Measurements from ENCODE around the gene HMGN2. TPM values are rescaled to one million over a fixed set of nuclear protein-coding genes. Genes with fewer than 3 reads are reported as not detected.
"Not testable (repeated sequence)": the region's sequence is repeated elsewhere in the genome, so short reads cannot be mapped to it uniquely, and the experiment has no call there.

Gene HMGN2
- total RNA-seq, 2 experiments from 2014 or later: 660 to 867 TPM

- H3K36me3 Mint-ChIP-seq (ENCODE audit: low read depth); H3K9me3 Mint-ChIP-seq (ENCODE audit: low read depth); intact Hi-C loops (cut with DNase I, micrococcal nuclease); H3K27me3 Mint-ChIP-seq; H3K4me3 Mint-ChIP-seq; DNase-seq; POLR2A ChIA-PET; H3K27ac Mint-ChIP-seq; ATAC-seq; H3K4me1 Mint-ChIP-seq: not testable (repeated sequence)
- CTCF ChIA-PET: interaction anchor here (0.5 to 1.2 kb wide), 4 partner anchors 9 to 156 kb away, joined by 3 to 4 read pairs (median 3); no protein-coding TSS in a partner anchor
Measured at GRCh38 chr1:26510711-26511110, 38.5 kb downstream of the HMGN2 start.

- POLR2A ChIA-PET; H3K9me3 Mint-ChIP-seq (ENCODE audit: low read depth); H3K36me3 Mint-ChIP-seq (ENCODE audit: low read depth); H3K4me1 Mint-ChIP-seq; H3K4me3 Mint-ChIP-seq; intact Hi-C loops (cut with DNase I, micrococcal nuclease); H3K27ac Mint-ChIP-seq; DNase-seq; ATAC-seq; H3K27me3 Mint-ChIP-seq: not testable (repeated sequence)
- CTCF ChIA-PET: interaction anchor here (1.1 to 1.3 kb wide), 2 partner anchors 12 to 16 kb away, joined by 3 to 4 read pairs; no protein-coding TSS in a partner anchor
Measured at GRCh38 chr1:26515836-26516235, 43.6 kb downstream of the HMGN2 start.

GRCh38 chr1:26516987-26517765, 44.9 kb downstream of the HMGN2 start:
- intact Hi-C loops (cut with DNase I, micrococcal nuclease): no loop called here
- no peak overlapping the region for H3K27ac Mint-ChIP-seq
- ChIA-PET POLR2A (no interaction called here), CTCF (interaction anchor here (0.6 to 0.8 kb wide), 3 partner anchors 18 to 636 kb away, joined by 3 read pairs; no protein-coding TSS in a partner anchor)
- DNase-seq: no peak
- no peaks in the 10 kb centered on the region for H3K36me3 Mint-ChIP-seq (ENCODE audit: low read depth)
- no peaks in the 10 kb centered on the region for H3K4me1 Mint-ChIP-seq
- H3K9me3 Mint-ChIP-seq (ENCODE audit: low read depth): no peaks in the 10 kb centered on the region
- no peak overlapping the region for H3K4me3 Mint-ChIP-seq
- ATAC-seq: no peak
- H3K27me3 Mint-ChIP-seq: peaks cover 2% of the 10 kb centered on the region

GRCh38 chr1:26517766-26518049, 45.5 kb downstream of the HMGN2 start:
- intact Hi-C loops (cut with DNase I, micrococcal nuclease): no loop called here
- Mint-ChIP-seq H3K36me3 (ENCODE audit: low read depth) (no peaks in the 10 kb centered on the region), H3K27ac (no peak overlapping the region), H3K27me3 (peaks cover 2% of the 10 kb centered on the region), H3K4me3 (no peak overlapping the region), H3K9me3 (ENCODE audit: low read depth) (no peaks in the 10 kb centered on the region), H3K4me1 (no peaks in the 10 kb centered on the region)
- no peak for ATAC-seq
- CTCF ChIA-PET: interaction anchor here (0.6 to 1.1 kb wide), 4 partner anchors 11 to 23 kb away, joined by 3 read pairs; no protein-coding TSS in a partner anchor
- no peak for DNase-seq
- POLR2A ChIA-PET: no interaction called here

- Mint-ChIP-seq H3K36me3 (ENCODE audit: low read depth) (no peaks in the 10 kb centered on the region), H3K4me1 (no peaks in the 10 kb centered on the region), H3K9me3 (ENCODE audit: low read depth) (no peaks in the 10 kb centered on the region), H3K27ac (no peak overlapping the region), H3K27me3 (peaks cover 2% of the 10 kb centered on the region), H3K4me3 (no peak overlapping the region)
- POLR2A ChIA-PET: no interaction called here
- DNase-seq (no peak), ATAC-seq (no peak)
- intact Hi-C loops (cut with DNase I, micrococcal nuclease): no loop called here
- CTCF ChIA-PET: interaction anchor here (1.0 to 1.1 kb wide), 2 partner anchors 10 to 20 kb away, joined by 3 read pairs; no protein-coding TSS in a partner anchor
Measured at GRCh38 chr1:26518355-26518754, 46.1 kb downstream of the HMGN2 start.

GRCh38 chr1:26520339-26520738, 48.1 kb downstream of the HMGN2 start:
- no peaks in the 10 kb centered on the region for H3K36me3 Mint-ChIP-seq (ENCODE audit: low read depth)
- H3K27me3 Mint-ChIP-seq: peaks cover 2% of the 10 kb centered on the region
- H3K27ac Mint-ChIP-seq: no peak overlapping the region
- ATAC-seq (no peak), DNase-seq (no peak)
- H3K4me1 Mint-ChIP-seq: peaks cover 5% of the 10 kb centered on the region
- no peaks in the 10 kb centered on the region for H3K9me3 Mint-ChIP-seq (ENCODE audit: low read depth)
- CTCF ChIA-PET: interaction anchor here (0.7 to 1.2 kb wide), 2 partner anchors 12 to 246 kb away, joined by 3 read pairs; no protein-coding TSS in a partner anchor
- POLR2A ChIA-PET: no interaction called here
- intact Hi-C loops (cut with DNase I, micrococcal nuclease): no loop called here
- H3K4me3 Mint-ChIP-seq: no peak overlapping the region

GRCh38 chr1:26521669-26522030, 49.4 kb downstream of the HMGN2 start:
- no peak for ATAC-seq
- no peak for DNase-seq
- H3K27me3 Mint-ChIP-seq: peaks cover 2% of the 10 kb centered on the region
- H3K4me3 Mint-ChIP-seq: no peak overlapping the region
- intact Hi-C loops (cut with DNase I, micrococcal nuclease): no loop called here
- ChIA-PET POLR2A (no interaction called here), CTCF (interaction anchor here (0.7 to 10.1 kb wide), 4 partner anchors 12 to 105 kb away, joined by 3 to 101 read pairs (median 3); no protein-coding TSS in a partner anchor)
- H3K4me1 Mint-ChIP-seq: peaks cover 5% of the 10 kb centered on the region
- no peaks in the 10 kb centered on the region for H3K9me3 Mint-ChIP-seq (ENCODE audit: low read depth)
- no peak overlapping the region for H3K27ac Mint-ChIP-seq
- no peaks in the 10 kb centered on the region for H3K36me3 Mint-ChIP-seq (ENCODE audit: low read depth)

GRCh38 chr1:26522073-26522472, 49.8 kb downstream of the HMGN2 start:
- no peak overlapping the region for H3K27ac Mint-ChIP-seq
- CTCF ChIA-PET: interaction anchor here (0.9 to 10.1 kb wide), 4 partner anchors 15 to 105 kb away, joined by 3 to 101 read pairs (median 4); no protein-coding TSS in a partner anchor
- ATAC-seq (no peak), DNase-seq (no peak)
- no peak overlapping the region for H3K4me3 Mint-ChIP-seq
- peaks cover 2% of the 10 kb centered on the region for H3K27me3 Mint-ChIP-seq
- no peaks in the 10 kb centered on the region for H3K9me3 Mint-ChIP-seq (ENCODE audit: low read depth)
- no peaks in the 10 kb centered on the region for H3K36me3 Mint-ChIP-seq (ENCODE audit: low read depth)
- POLR2A ChIA-PET: no interaction called here
- H3K4me1 Mint-ChIP-seq: peaks cover 5% of the 10 kb centered on the region
- intact Hi-C loops (cut with DNase I, micrococcal nuclease): no loop called here

- intact Hi-C loops (cut with DNase I, micrococcal nuclease): no loop called here
- Mint-ChIP-seq H3K4me1 (peaks cover 7% of the 10 kb centered on the region), H3K27me3 (peaks cover 2% of the 10 kb centered on the region), H3K27ac (no peak overlapping the region), H3K36me3 (ENCODE audit: low read depth) (no peaks in the 10 kb centered on the region), H3K4me3 (no peak overlapping the region), H3K9me3 (ENCODE audit: low read depth) (no peaks in the 10 kb centered on the region)
- DNase-seq (no peak), ATAC-seq (no peak)
- ChIA-PET CTCF (interaction anchor here (0.6 to 10.1 kb wide), 6 partner anchors 11 to 86 kb away, joined by 3 to 101 read pairs (median 3); no protein-coding TSS in a partner anchor), POLR2A (interaction anchor here (0.7 kb wide), 1 partner anchor 18 kb away, joined by 5 read pairs; no protein-coding TSS in a partner anchor)
Measured at GRCh38 chr1:26524181-26524580, 51.9 kb downstream of the HMGN2 start.

Other genes starting within 250 kb of the HMGN2 start
- 10 to 100 TPM; 31.1 to 31.9 TPM for gene CEP85, start 238.2 kb upstream of the HMGN2 start, total RNA-seq
- 100 to 1,000 TPM; 267 to 381 TPM for gene SH3BGRL3, start 192.4 kb upstream of the HMGN2 start, total RNA-seq
- gene UBXN11, start 165.8 kb upstream of the HMGN2 start, total RNA-seq: 10 to 100 TPM; 19.4 to 22.2 TPM
- gene CD52, start 154.5 kb upstream of the HMGN2 start, total RNA-seq: 100 to 1,000 TPM; 216 to 217 TPM
- 1 to 10 TPM; 1.5 to 1.6 TPM for gene CRYBG2, start 118.3 kb upstream of the HMGN2 start, total RNA-seq
- gene ZNF683, start 99.7 kb upstream of the HMGN2 start, total RNA-seq: not detected
- gene LIN28A, start 61.6 kb upstream of the HMGN2 start, total RNA-seq: not detected
- gene DHDDS, start 40.1 kb upstream of the HMGN2 start, total RNA-seq: 10 to 100 TPM; 34.1 to 40.7 TPM
- gene RPS6KA1, start 57.3 kb downstream of the HMGN2 start, total RNA-seq: 100 to 1,000 TPM; 116 to 160 TPM
- 100 to 1,000 TPM in 1 of 2 experiments, 10 to 100 TPM in 1; 73.1 to 112 TPM for gene ARID1A, start 223.6 kb downstream of the HMGN2 start, total RNA-seq

Data from activated CD4-positive, alpha-beta T cell treated with anti-CD3 and anti-CD28 coated beads for 36 hours (primary cell).